GM12801 (cell line): ENCODE results near the gene AUTS2.

ENCODE experiments used
- TF ChIP-seq, protein P1 (sequence below): IDR thresholded peaks from one replicate; pipeline ENCODE4 v1.5.1; 2011; ENCODE audit warnings: control low read depth; ENCODE audit not compliant: insufficient read length; ENCODE audit errors: extremely low read depth

AUTS2 gene

DNA sequence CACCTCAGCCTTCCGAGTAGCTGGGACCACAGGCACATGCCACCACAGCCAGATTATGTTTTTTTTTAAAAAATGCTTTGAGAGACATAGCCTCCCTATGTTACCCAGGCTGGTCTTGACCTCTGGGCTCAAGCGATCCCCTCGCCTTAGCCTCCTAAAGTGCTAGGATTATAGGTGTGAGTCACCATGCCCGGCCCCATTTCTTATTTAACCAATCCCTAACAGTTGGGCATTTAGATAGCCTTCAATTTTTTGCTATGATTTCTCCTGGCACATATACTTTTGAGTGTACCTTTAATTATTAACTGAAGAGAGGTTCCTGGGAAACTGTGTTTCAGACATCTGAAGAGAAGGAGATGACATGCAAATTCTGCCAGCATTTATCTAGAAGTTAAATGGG lies 22.6 kb upstream of the AUTS2 start:
- TF ChIP-seq, protein P1, sequence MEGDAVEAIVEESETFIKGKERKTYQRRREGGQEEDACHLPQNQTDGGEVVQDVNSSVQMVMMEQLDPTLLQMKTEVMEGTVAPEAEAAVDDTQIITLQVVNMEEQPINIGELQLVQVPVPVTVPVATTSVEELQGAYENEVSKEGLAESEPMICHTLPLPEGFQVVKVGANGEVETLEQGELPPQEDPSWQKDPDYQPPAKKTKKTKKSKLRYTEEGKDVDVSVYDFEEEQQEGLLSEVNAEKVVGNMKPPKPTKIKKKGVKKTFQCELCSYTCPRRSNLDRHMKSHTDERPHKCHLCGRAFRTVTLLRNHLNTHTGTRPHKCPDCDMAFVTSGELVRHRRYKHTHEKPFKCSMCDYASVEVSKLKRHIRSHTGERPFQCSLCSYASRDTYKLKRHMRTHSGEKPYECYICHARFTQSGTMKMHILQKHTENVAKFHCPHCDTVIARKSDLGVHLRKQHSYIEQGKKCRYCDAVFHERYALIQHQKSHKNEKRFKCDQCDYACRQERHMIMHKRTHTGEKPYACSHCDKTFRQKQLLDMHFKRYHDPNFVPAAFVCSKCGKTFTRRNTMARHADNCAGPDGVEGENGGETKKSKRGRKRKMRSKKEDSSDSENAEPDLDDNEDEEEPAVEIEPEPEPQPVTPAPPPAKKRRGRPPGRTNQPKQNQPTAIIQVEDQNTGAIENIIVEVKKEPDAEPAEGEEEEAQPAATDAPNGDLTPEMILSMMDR = no peak

DNA sequence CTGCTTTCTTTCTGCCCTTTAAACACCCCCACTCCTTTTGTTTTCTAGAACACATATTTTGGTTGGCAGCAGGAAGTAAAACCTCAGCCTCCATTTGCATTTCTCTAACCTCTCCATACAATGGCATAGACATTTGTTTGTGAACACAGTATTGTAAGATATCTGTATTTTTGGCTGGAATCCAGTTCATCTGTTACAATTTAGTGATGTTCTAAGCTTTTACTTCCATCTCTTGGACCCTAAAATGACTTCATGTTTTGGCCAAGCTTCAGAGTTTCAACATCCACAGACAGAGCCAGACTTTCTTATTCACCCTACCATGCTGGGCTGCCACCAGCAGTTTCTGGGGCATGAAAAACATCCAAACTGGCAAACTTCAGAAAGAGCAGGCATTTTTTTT lies 21.1 kb upstream of the AUTS2 start:
- TF ChIP-seq, protein P1 = no peak

DNA sequence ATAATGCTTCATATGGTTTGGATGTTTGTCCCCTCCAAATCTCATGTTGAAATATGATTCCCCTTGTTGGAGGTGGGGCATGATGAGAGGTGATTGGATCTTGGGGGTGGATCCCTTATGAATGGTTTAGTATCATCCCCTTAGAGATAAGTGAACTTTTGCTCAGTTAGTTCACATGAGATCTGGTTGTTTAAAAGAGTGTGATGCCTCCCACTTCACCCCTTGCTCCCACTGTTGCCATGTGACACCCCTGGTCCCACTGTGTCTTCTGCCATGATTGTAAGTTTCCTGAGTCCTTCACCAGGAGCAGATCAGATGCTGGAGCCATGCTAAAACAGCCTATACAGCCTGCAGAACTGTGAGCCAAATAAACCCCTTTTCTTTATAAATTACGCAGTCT lies 13.1 kb upstream of the AUTS2 start:
- TF ChIP-seq, protein P1 = no peak

DNA sequence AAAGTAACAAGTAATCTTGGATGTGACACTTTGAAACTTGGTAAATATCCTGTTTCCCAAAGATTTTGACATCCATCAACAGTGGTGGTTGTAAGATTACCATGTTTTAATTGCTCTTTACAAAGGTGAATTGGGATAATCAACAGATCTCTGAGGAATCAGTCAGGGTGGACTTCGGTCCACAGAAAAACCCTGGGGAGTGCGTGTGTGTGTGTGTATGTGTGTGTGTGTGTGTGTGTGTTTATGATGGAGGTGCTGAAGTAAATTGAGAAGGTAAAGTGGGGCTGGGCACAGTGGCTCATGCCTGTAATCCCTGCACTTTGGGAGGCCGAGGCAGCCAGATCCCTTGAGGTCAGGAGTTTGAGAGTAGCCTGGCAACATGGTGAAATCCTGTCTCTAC lies 12.0 kb upstream of the AUTS2 start:
- TF ChIP-seq, protein P1 = no peak

DNA sequence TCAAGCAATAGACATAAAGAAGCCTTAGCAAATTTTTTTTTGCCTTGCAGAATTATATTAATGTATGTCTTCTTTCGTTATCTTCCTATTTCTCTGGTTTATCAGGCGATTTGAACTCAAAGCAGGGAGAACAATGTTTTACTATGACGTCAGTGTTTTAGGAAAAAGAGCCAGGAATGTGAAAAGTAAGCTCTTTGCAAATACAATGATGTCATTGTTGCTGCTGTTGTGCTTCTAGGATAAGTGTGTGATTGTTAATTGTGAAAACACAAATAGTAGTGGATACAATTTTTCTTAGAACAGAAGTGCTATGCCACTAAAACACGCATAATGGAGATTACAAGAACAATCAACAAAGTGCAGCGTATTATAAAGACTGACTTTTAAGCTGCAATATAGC lies 9.5 kb upstream of the AUTS2 start:
- TF ChIP-seq, protein P1 = no peak

DNA sequence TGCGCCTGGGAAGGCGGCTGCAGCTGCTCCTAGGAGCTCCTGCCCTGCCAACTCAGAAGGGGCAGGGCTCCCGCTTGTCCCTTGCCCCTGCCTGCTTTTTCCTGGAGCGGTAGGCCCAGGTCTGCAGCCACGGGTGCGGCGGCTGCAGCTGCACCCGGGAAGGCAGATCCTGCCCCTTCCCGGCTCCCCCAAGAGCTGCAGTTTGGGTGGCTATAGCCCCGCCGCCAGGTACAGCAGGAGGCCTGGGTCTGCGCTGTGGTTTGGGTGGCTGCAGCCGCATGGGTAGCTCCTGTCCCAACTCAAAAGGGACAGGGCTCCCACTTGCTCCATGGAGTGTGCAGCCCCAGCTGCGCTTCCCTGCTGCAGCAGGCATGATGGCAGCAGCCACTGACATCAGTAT lies 6.5 kb upstream of the AUTS2 start:
- TF ChIP-seq, protein P1 = no peak

DNA sequence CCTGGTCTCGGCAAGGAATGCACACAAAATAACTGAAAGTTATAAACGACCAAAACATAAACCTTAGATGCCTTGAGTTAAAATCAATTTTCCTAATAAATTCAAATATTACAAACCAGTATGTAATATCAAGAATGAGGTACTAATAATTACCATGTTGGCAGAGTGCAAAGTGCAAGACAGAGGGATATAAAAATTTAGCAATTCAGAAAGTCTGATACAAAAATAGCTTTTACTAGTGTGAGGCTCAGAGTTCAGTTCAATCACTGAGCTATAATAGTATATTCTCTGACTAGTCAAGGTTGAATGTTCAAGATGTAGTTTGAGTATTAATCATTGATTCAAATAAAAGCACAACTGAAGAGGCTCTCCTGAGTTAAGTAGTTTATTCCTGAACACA lies 4.8 kb upstream of the AUTS2 start:
- TF ChIP-seq, protein P1 = no peak

DNA sequence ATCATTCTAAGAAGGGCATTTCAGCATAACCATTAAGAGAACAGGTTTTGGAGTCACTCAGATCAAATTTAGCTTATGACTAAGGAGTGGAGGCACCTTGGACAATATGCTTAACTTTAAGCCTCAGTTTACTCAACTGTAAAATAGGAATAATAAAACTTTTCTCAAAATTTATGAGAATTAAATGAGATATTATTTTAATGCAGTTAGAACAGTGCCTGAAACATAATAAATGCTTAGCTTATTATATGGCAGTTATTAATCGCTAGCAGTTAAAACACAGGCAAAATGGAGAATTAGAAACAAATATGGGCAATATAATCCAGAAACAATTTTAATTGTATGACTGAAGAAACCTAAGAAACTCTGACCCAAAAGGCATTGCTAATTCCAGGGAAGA lies 2.9 kb upstream of the AUTS2 start:
- TF ChIP-seq, protein P1 = no peak
